ENCODE results near the gene TPPP2. TPM values are rescaled to one million over a fixed set of nuclear protein-coding genes. Genes with fewer than 3 reads are reported as not detected.

The TPPP2 gene
- total and polyA plus RNA-seq, 2 of the 4 experiments (the other 2 are of a cell fraction), result not detected

- TF ChIP-seq SMC3 (IDR thresholded peaks at IDR 0.05; ENCODE audit: low read depth, low read length) (no peak), NFE2L2 (IDR thresholded peaks at IDR 0.05; ENCODE audit: low read depth, low read length) (no peak), POLR2A (IDR thresholded peaks at IDR 0.05; ENCODE audit: low read depth, low read length) (peak; percentile 42; the same call in 1 of the 2 replicates)
These were observed 40.0 kb upstream of the TPPP2 start, which contains the start of gene METTL17 (continued) for GRCh38 chr14:20989787-20990600.

GRCh38 chr14:20996521-20996920 lies 33.5 kb upstream of the TPPP2 start:
- Histone ChIP-seq H3K4ac (ENCODE audit: low read depth, low read length) (no peak overlapping the region), H4K5ac (ENCODE audit: low read depth, low read length) (no peak overlapping the region), H3K18ac (ENCODE audit: low read depth, low read length) (no peak overlapping the region), H3K4me2 (ENCODE audit: low read depth, low read length) (no peak overlapping the region), H3K27me3 (ENCODE audit: control insufficient read depth, insufficient read depth, low read length) (no peaks in the 10 kb centered on the region; the same call in 1 of the 2 replicates), H4K8ac (ENCODE audit: low read depth in 2 of 2, low read length in 2 of 2) (no peak overlapping the region), H3K79me1 (ENCODE audit: low read depth in 1 of 2, low read length in 2 of 2) (peaks cover 0 to 10% of the 10 kb centered on the region in 2 experiments; a peak in 3 of 4 replicates), H2BK20ac (ENCODE audit: low read depth, low read length) (no peak overlapping the region), H3K4me1 (ENCODE audit: control insufficient read depth, insufficient read depth, low read length) (peaks cover 3% of the 10 kb centered on the region), H2AK5ac (ENCODE audit: low read depth, low read length) (no peak overlapping the region), H4K91ac (ENCODE audit: insufficient read depth, low read depth, low read length) (no peak overlapping the region), H3K4me3 (ENCODE audit: insufficient read depth, low read depth, low read length) (no peak overlapping the region), H2BK120ac (ENCODE audit: low read depth, low read length) (no peak overlapping the region), H3K23ac (ENCODE audit: low read depth, low read length) (no peak overlapping the region), H3K36me3 (ENCODE audit: control insufficient read depth, insufficient read depth, low read length) (peaks cover 31% of the 10 kb centered on the region), H2BK15ac (ENCODE audit: low read depth, low read length) (no peak overlapping the region), H3K9me1 (ENCODE audit: insufficient read depth, low read length) (no peaks in the 10 kb centered on the region), H3K9ac (ENCODE audit: low read depth, low read length) (no peak overlapping the region), H3K56ac (ENCODE audit: extremely low read depth, insufficient read depth, low read length) (no peak overlapping the region), H3K9me3 (ENCODE audit: control insufficient read depth, insufficient read depth, low read length) (no peaks in the 10 kb centered on the region), H2AK9ac (replicated peaks; ENCODE audit: low read depth, low read length, poor library complexity) (no peak overlapping the region), H4K20me1 (ENCODE audit: insufficient read depth, low read length) (no peaks in the 10 kb centered on the region), H3K27ac (ENCODE audit: insufficient read depth, low read length) (no peak overlapping the region), H3K14ac (replicated peaks; ENCODE audit: low read depth, low read length) (no peak overlapping the region), H2BK5ac (ENCODE audit: low read depth, low read length, poor library complexity, severe bottlenecking) (no peak overlapping the region), H2AFZ (replicated peaks; ENCODE audit: low read length, poor library complexity) (no peak overlapping the region)
- BruUV-seq (replicated peaks), result no TSS peak
- 100% methylated on average over 1 of the region's 14 CpGs; no CpG with 5 or more reads in 1 of the 2 experiments for WGBS, 2 experiments (ENCODE audit: extremely low coverage in 2 of 2, insufficient read length in 1 of 2)
- DNase-seq, result no peak
- ATAC-seq (ENCODE audit: low read depth), result no peak
- intact Hi-C loops (cut with micrococcal nuclease) (no loop called here), dilution Hi-C loops (cut with HindIII; ENCODE audit: low sequenced_read_pairs, unreplicated experiment) (no loop called here), in situ Hi-C loops (cut with MboI; ENCODE audit: low sequenced_read_pairs) (loop anchor here (25.0 kb wide), 1 partner anchor 659 kb away; the partner anchor contains the start of genes CCNB1IP1 and PARP2)
- POLR2A ChIA-PET (ENCODE audit: unreplicated experiment), result no interaction called here
- TF ChIP-seq RAD21 (IDR thresholded peaks at IDR 0.05; ENCODE audit: low read length) (no peak), CTCF (conservative IDR thresholded peaks at IDR 0.05; ENCODE audit: low read depth, low read length) (no peak), MAFK (IDR thresholded peaks at IDR 0.05; ENCODE audit: low read depth, low read length) (no peak), USF2 (IDR thresholded peaks at IDR 0.05; ENCODE audit: low read depth, low read length) (no peak), RFX5 (IDR thresholded peaks at IDR 0.05; ENCODE audit: low read depth, low read length) (no peak), SMC3 (IDR thresholded peaks at IDR 0.05; ENCODE audit: low read depth, low read length) (no peak), BHLHE40 (IDR thresholded peaks at IDR 0.05; ENCODE audit: low read depth, low read length) (no peak), CHD1 (IDR thresholded peaks at IDR 0.05; ENCODE audit: low read depth, low read length) (no peak), FOS (IDR thresholded peaks at IDR 0.05; ENCODE audit: low read depth, low read length) (no peak), ELK1 (IDR thresholded peaks at IDR 0.05; ENCODE audit: borderline replicate concordance, low read depth, low read length) (no peak)
- CTCF ChIA-PET, result no interaction called here

Measured in IMR-90 (cell line).